ENCODE measurements around the gene NEBL. TPM values are rescaled to one million over a fixed set of nuclear protein-coding genes. Genes with fewer than 3 reads are reported as not detected.

Gene NEBL
- total RNA-seq, 1 experiment from 2014 or later, result 11.5 TPM

DNA sequence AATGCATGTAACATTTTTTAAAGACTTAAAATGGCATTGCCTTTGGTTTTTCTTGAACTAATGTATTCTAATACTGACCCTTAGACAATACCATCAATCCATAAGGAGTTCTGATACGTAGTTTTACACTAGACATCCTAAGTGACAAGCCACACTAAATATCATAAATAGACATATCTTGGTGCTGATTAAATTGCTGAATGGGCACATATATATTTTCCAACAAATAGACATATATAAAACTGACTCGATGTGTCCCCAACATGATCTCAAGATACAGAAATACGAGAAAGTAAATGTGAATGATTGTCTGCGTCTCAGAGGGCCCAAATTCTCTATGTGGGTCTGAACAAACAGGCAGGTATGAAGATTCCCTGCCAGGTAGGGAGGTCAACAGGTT is 99.8 kb downstream of the NEBL start:
- ChIA-PET POLR2A (ENCODE audit: low non-redundant PET) (no interaction called here), CTCF (no interaction called here)
- Histone ChIP-seq H3K4me1 (ENCODE audit: insufficient read depth, low read length, poor library complexity, severe bottlenecking) (peaks cover 7% of the 10 kb centered on the region), H3K9me3 (ENCODE audit: low read depth, low read length, poor library complexity, severe bottlenecking) (no peaks in the 10 kb centered on the region), H3K27ac (ENCODE audit: low read depth, low read length, poor library complexity, severe bottlenecking) (no peak overlapping the region), H3K4me3 (ENCODE audit: low read depth, low read length, poor library complexity, severe bottlenecking) (no peak overlapping the region), H3K36me3 (ENCODE audit: insufficient read depth, low read length, poor library complexity, severe bottlenecking) (no peaks in the 10 kb centered on the region), H3K27me3 (replicated peaks; ENCODE audit: insufficient read depth, low read depth, low read length, poor library complexity) (no peaks in the 10 kb centered on the region)
- DNase-seq (ENCODE audit: low spot score), result no peak
- TF ChIP-seq, protein P1, sequence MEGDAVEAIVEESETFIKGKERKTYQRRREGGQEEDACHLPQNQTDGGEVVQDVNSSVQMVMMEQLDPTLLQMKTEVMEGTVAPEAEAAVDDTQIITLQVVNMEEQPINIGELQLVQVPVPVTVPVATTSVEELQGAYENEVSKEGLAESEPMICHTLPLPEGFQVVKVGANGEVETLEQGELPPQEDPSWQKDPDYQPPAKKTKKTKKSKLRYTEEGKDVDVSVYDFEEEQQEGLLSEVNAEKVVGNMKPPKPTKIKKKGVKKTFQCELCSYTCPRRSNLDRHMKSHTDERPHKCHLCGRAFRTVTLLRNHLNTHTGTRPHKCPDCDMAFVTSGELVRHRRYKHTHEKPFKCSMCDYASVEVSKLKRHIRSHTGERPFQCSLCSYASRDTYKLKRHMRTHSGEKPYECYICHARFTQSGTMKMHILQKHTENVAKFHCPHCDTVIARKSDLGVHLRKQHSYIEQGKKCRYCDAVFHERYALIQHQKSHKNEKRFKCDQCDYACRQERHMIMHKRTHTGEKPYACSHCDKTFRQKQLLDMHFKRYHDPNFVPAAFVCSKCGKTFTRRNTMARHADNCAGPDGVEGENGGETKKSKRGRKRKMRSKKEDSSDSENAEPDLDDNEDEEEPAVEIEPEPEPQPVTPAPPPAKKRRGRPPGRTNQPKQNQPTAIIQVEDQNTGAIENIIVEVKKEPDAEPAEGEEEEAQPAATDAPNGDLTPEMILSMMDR (conservative IDR thresholded peaks at IDR 0.05; ENCODE audit: low read depth, low read length), result no peak
- TF ChIP-seq EZH2 (IDR thresholded peaks at IDR 0.05; ENCODE audit: borderline replicate concordance, low read depth, low read length, poor library complexity, severe bottlenecking), result no peak
- BruUV-seq (replicated peaks), result no TSS peak
- intact Hi-C loops (cut with micrococcal nuclease; ENCODE audit: unreplicated experiment), result no loop called here

DNA sequence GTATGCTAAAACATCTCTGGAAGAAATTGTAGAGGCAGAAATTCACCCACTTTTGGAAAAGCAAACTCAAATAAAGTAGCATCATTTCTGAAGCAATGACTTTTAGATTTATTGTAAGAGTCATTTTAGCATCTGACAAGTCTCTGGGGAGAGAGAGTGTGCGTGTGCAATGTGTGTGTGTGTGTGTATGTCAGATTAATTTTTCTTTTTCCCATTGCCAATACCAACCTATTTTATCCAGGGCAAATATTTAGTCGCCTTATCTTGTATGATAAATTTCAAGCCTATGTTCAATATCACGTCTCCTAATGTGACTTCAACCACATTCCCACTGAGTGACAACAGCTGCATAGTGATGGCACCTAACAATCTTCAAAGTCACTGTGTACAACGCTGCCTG is 101.7 kb downstream of the NEBL start:
- Histone ChIP-seq H3K9me3 (ENCODE audit: low read depth, low read length, poor library complexity, severe bottlenecking) (no peaks in the 10 kb centered on the region), H3K4me3 (ENCODE audit: low read depth, low read length, poor library complexity, severe bottlenecking) (no peak overlapping the region), H3K27me3 (replicated peaks; ENCODE audit: insufficient read depth, low read depth, low read length, poor library complexity) (no peaks in the 10 kb centered on the region), H3K4me1 (ENCODE audit: insufficient read depth, low read length, poor library complexity, severe bottlenecking) (peaks cover 7% of the 10 kb centered on the region), H3K27ac (ENCODE audit: low read depth, low read length, poor library complexity, severe bottlenecking) (no peak overlapping the region), H3K36me3 (ENCODE audit: insufficient read depth, low read length, poor library complexity, severe bottlenecking) (no peaks in the 10 kb centered on the region)
- BruUV-seq (replicated peaks), result no TSS peak
- intact Hi-C loops (cut with micrococcal nuclease; ENCODE audit: unreplicated experiment), result no loop called here
- POLR2A ChIA-PET (ENCODE audit: low non-redundant PET), result no interaction called here
- no peak for DNase-seq (ENCODE audit: low spot score)
- no peak for TF ChIP-seq EZH2 (IDR thresholded peaks at IDR 0.05; ENCODE audit: borderline replicate concordance, low read depth, low read length, poor library complexity, severe bottlenecking)
- TF ChIP-seq, protein P1 (conservative IDR thresholded peaks at IDR 0.05; ENCODE audit: low read depth, low read length), result no peak
- CTCF ChIA-PET, result no interaction called here

DNA sequence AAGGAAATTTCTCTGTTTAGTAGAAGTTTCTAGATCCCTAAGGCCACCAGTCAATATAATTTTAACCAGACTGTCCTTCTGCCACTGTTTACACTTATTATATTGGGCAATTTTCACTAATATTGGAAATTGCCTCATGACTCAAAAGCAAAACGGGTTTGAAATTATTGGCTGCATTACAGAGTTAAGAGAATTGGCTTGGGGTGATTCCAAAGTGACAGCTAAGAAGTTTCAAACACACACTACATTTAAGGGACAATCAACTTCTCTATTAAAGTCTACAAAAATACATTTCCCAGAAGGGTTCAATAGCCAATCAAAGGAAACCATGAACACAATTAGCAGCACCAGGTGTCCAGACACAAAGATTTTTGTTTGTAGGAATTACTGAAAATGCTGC is 111.9 kb downstream of the NEBL start:
- Histone ChIP-seq H3K9me3 (ENCODE audit: low read depth, low read length, poor library complexity, severe bottlenecking) (no peaks in the 10 kb centered on the region), H3K4me3 (ENCODE audit: low read depth, low read length, poor library complexity, severe bottlenecking) (no peak overlapping the region), H3K4me1 (ENCODE audit: insufficient read depth, low read length, poor library complexity, severe bottlenecking) (no peaks in the 10 kb centered on the region), H3K27me3 (replicated peaks; ENCODE audit: insufficient read depth, low read depth, low read length, poor library complexity) (no peaks in the 10 kb centered on the region), H3K27ac (ENCODE audit: low read depth, low read length, poor library complexity, severe bottlenecking) (no peak overlapping the region), H3K36me3 (ENCODE audit: insufficient read depth, low read length, poor library complexity, severe bottlenecking) (no peaks in the 10 kb centered on the region)
- DNase-seq (ENCODE audit: low spot score), result no peak
- POLR2A ChIA-PET (ENCODE audit: low non-redundant PET), result no interaction called here
- BruUV-seq (replicated peaks), result no TSS peak
- intact Hi-C loops (cut with micrococcal nuclease; ENCODE audit: unreplicated experiment), result no loop called here
- CTCF ChIA-PET, result no interaction called here
- TF ChIP-seq, protein P1 (conservative IDR thresholded peaks at IDR 0.05; ENCODE audit: low read depth, low read length), result no peak
- no peak for TF ChIP-seq EZH2 (IDR thresholded peaks at IDR 0.05; ENCODE audit: borderline replicate concordance, low read depth, low read length, poor library complexity, severe bottlenecking)

All from A673 (cell line).